SK-N-SH treated with all-trans-retinoic acid at 6 μM for 48 hours (cell line): ENCODE measurements around the gene AGGF1.

ENCODE experiments used
- ATAC-seq: fragments of 200-7000 bp; cut with Tn5 transposase; 3 replicates; pipeline ENCODE4 v1.9.1; 2020; ENCODE audit warnings: mild to moderate bottlenecking, moderate library complexity
- ARNTL ChIP-seq: fragments of 450-650 bp; formaldehyde crosslinking; IDR thresholded peaks from 2 replicates; pipeline ENCODE4 v1.5.0; 2020; ENCODE audit warnings: low read depth, mild to moderate bottlenecking, moderate library complexity, borderline replicate concordance
- BACH2 ChIP-seq: fragments of 250-450 bp; sonication (Bioruptor Pico); IDR thresholded peaks from 2 replicates; pipeline ENCODE4 v1.9.0; 2021; ENCODE audit warnings: mild to moderate bottlenecking, borderline replicate concordance
- CSDC2 ChIP-seq: fragments of 250-450 bp; sonication (Bioruptor Pico); IDR thresholded peaks from 2 replicates; pipeline ENCODE4 v1.5.0; 2020; ENCODE audit warnings: mild to moderate bottlenecking, moderate library complexity
- CSRNP3 ChIP-seq: fragments of 250-450 bp; sonication (Bioruptor Pico); IDR thresholded peaks from 2 replicates; pipeline ENCODE4 v1.5.1; 2021; ENCODE audit warnings: mild to moderate bottlenecking, moderate library complexity
- ESRRG ChIP-seq: fragments of 250-450 bp; sonication (Bioruptor Pico); IDR thresholded peaks from 2 replicates; pipeline ENCODE4 v1.6.1; 2021; ENCODE audit warnings: mild to moderate bottlenecking
- GLIS3 ChIP-seq: fragments of 250-450 bp; sonication (Bioruptor Pico); IDR thresholded peaks from 2 replicates; pipeline ENCODE4 v1.5.0; 2020; ENCODE audit warnings: mild to moderate bottlenecking, moderate library complexity
- ISL1 ChIP-seq: fragments of 250-450 bp; sonication (Bioruptor Pico); IDR thresholded peaks from 2 replicates; pipeline ENCODE4 v2.1.2; 2022; ENCODE audit warnings: mild to moderate bottlenecking, moderate library complexity
- OSR1 ChIP-seq: fragments of 250-450 bp; sonication (Bioruptor Pico); IDR thresholded peaks from 2 replicates; pipeline ENCODE4 v1.8.0; 2022; ENCODE audit warnings: moderate library complexity, mild to moderate bottlenecking, inconsistent platforms
- POU6F1 ChIP-seq: fragments of 250-450 bp; sonication (Bioruptor Pico); IDR thresholded peaks from 2 replicates; pipeline ENCODE4 v1.8.0; 2021; ENCODE audit warnings: low read depth, mild to moderate bottlenecking, moderate library complexity, borderline replicate concordance
- PPARA ChIP-seq: fragments of 250-450 bp; sonication (Bioruptor Pico); IDR thresholded peaks from 2 replicates; pipeline ENCODE4 v1.5.0; 2020; ENCODE audit warnings: mild to moderate bottlenecking, borderline replicate concordance
- RARB ChIP-seq: fragments of 250-450 bp; sonication (Bioruptor Pico); IDR thresholded peaks from 2 replicates; pipeline ENCODE4 v1.8.0; 2021; ENCODE audit warnings: mild to moderate bottlenecking, moderate library complexity
- SNAI2 ChIP-seq: fragments of 250-450 bp; sonication (Bioruptor Pico); IDR thresholded peaks from 2 replicates; pipeline ENCODE4 v1.5.0; 2020; ENCODE audit warnings: mild to moderate bottlenecking, moderate library complexity
- TCF4 ChIP-seq: fragments of 250-450 bp; sonication (Bioruptor Pico); IDR thresholded peaks from 2 replicates; pipeline ENCODE4 v1.8.0; 2021; ENCODE audit warnings: mild to moderate bottlenecking, moderate library complexity, borderline replicate concordance
- TSHZ2 ChIP-seq: fragments of 250-450 bp; sonication (Bioruptor Pico); IDR thresholded peaks from 2 replicates; pipeline ENCODE4 v1.5.0; 2020; ENCODE audit warnings: mild to moderate bottlenecking, moderate library complexity
- ZC3H10 ChIP-seq: fragments of 250-450 bp; sonication (Bioruptor Pico); IDR thresholded peaks from 2 replicates; pipeline ENCODE4 v1.5.1; 2021; ENCODE audit warnings: mild to moderate bottlenecking, moderate library complexity
- ZFP3 ChIP-seq: fragments of 250-450 bp; sonication (Bioruptor Pico); IDR thresholded peaks from 2 replicates; pipeline ENCODE4 v1.5.0; 2020; ENCODE audit warnings: mild to moderate bottlenecking, moderate library complexity
- ZFP30 ChIP-seq: fragments of 450-650 bp; formaldehyde crosslinking; IDR thresholded peaks from 2 replicates; pipeline ENCODE4 v1.5.0; 2022; ENCODE audit warnings: mild to moderate bottlenecking, moderate library complexity
- ZNF565 ChIP-seq: fragments of 450-650 bp; formaldehyde crosslinking; conservative IDR thresholded peaks from 2 replicates; pipeline ENCODE4 v1.5.0; 2020; ENCODE audit warnings: low read depth, mild to moderate bottlenecking, moderate library complexity
- ZNF70 ChIP-seq: fragments of 450-650 bp; formaldehyde crosslinking; IDR thresholded peaks from 2 replicates; pipeline ENCODE4 v1.5.0; 2020; ENCODE audit warnings: mild to moderate bottlenecking, moderate library complexity
- ZNF8 ChIP-seq: fragments of 450-650 bp; formaldehyde crosslinking; IDR thresholded peaks from 2 replicates; pipeline ENCODE4 v1.5.0; 2020; ENCODE audit warnings: mild to moderate bottlenecking, moderate library complexity
- TF ChIP-seq, protein P1 (sequence below): fragments of 250-450 bp; sonication (Bioruptor Pico); IDR thresholded peaks from 2 replicates; pipeline ENCODE4 v1.5.1; 2020; ENCODE audit warnings: low read depth, mild to moderate bottlenecking, moderate library complexity

The AGGF1 gene

DNA sequence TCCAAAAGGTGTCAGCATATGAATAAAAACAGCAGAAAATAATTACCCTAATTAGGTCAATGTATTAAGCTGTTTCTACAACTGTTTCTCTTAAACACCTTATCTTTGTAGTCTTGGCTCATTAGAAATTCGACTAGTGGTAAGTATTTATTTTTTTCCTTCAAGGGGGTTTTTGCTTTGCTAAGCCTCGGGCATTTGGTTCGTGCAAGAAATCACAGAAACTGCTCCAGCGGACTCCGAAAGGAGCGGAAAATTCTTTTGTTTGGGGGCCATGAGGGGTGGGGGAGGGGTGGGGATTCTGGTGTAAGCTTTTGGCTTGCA, 56.1 kb downstream of the AGGF1 start:
- no peak; the same call in 2 of the 3 replicates for ATAC-seq
- TF ChIP-seq RARB (CRISPR knock-in tag) (no peak), ISL1 (CRISPR knock-in tag) (no peak), ZC3H10 (CRISPR knock-in tag) (no peak), ZNF565 (CRISPR knock-in tag) (no peak), ZFP3 (CRISPR knock-in tag) (no peak), POU6F1 (no peak), SNAI2 (no peak), ZFP30 (CRISPR knock-in tag) (no peak), ARNTL (no peak), GLIS3 (no peak), TSHZ2 (no peak), CSDC2 (CRISPR knock-in tag) (no peak), PPARA (no peak), ESRRG (CRISPR knock-in tag) (no peak), OSR1 (CRISPR knock-in tag) (no peak), ZNF70 (CRISPR knock-in tag) (no peak)

GRCh38 chr5:77086689-77087483, 56.7 kb downstream of the AGGF1 start, which contains the start of gene ZBED3:
ZBED3 (minus strand) TSS chr5:77087285; CDS start chr5:77077878, 9,407 bp downstream.
- TF ChIP-seq GLIS3 (0 out of 2 replicates have a peak, but pooled peaks have one; percentile 62), TSHZ2 (peak; percentile 69; the same call in 1 of the 2 replicates), TCF4 (CRISPR knock-in tag) (no peak), ZNF8 (0 out of 2 replicates have a peak, but pooled peaks have one; percentile 32), ZNF70 (CRISPR knock-in tag) (no peak)
- peak; percentile 90 for ATAC-seq

GRCh38 chr5:77087484-77088261, 57.5 kb downstream of the AGGF1 start:
- no peak for ATAC-seq
- TF ChIP-seq, protein P1, sequence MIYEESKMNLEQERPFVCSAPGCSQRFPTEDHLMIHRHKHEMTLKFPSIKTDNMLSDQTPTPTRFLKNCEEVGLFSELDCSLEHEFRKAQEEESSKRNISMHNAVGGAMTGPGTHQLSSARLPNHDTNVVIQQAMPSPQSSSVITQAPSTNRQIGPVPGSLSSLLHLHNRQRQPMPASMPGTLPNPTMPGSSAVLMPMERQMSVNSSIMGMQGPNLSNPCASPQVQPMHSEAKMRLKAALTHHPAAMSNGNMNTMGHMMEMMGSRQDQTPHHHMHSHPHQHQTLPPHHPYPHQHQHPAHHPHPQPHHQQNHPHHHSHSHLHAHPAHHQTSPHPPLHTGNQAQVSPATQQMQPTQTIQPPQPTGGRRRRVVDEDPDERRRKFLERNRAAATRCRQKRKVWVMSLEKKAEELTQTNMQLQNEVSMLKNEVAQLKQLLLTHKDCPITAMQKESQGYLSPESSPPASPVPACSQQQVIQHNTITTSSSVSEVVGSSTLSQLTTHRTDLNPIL (CRISPR knock-in tag): no peak
- TF ChIP-seq CSDC2 (CRISPR knock-in tag): no peak
- no peak for TF ChIP-seq ZFP30 (CRISPR knock-in tag)
- TF ChIP-seq ZNF565 (CRISPR knock-in tag): no peak
- no peak for TF ChIP-seq BACH2 (CRISPR knock-in tag)
- no peak for TF ChIP-seq ISL1 (CRISPR knock-in tag)
- no peak for TF ChIP-seq OSR1 (CRISPR knock-in tag)
- no peak for TF ChIP-seq ZNF8
- no peak for TF ChIP-seq POU6F1
- TF ChIP-seq RARB (CRISPR knock-in tag): no peak
- TF ChIP-seq ZFP3 (CRISPR knock-in tag): no peak
- no peak for TF ChIP-seq CSRNP3 (CRISPR knock-in tag)
- TF ChIP-seq PPARA: no peak
- TF ChIP-seq ESRRG (CRISPR knock-in tag): no peak
- no peak for TF ChIP-seq ZC3H10 (CRISPR knock-in tag)
